Astrocyte of the spinal cord (primary cell): ENCODE data around the gene ELMO1.

Source experiments
- DNase-seq: peaks from one replicate; pipeline ENCODE4 v3.0.0; 2011; ENCODE audit warnings: low read depth, low spot score
- H3K4me3 ChIP-seq: 2 replicates; pipeline ENCODE4 v1.5.1; 2011; ENCODE audit warnings: low read depth, mild to moderate bottlenecking, low read length, moderate library complexity
- in situ Hi-C: cut with HindIII; loops from 2 replicates; pipeline ENCODE4 v1.10.0; 2017; ENCODE audit warnings: low sequenced_read_pairs
- TF ChIP-seq, protein P1 (sequence below): IDR thresholded peaks from 2 replicates; pipeline ENCODE4 v1.5.1; 2012; ENCODE audit warnings: low read depth, mild to moderate bottlenecking, low read length, inconsistent platforms

The ELMO1 gene

DNA sequence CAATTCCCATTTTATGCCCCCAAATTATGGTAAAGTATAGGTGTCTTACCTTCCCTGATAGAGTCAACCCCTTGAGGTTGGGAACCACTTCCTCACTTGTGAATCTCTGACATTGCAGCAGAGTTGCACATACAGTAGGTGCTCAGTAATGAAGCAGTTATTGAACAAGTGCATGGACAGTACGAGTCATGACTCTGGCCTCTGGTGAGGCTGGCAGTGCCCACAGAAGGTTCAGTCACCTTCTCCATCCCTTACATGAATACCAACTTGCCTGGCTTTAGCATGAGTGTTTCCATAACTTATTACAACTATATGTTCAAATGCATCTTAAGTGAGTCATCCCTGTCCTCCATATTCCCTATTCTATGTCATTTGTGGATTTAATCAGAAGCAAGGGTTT lies 340.0 kb downstream of the ELMO1 start:
- no peak overlapping the region for H3K4me3 ChIP-seq
- TF ChIP-seq, protein P1, sequence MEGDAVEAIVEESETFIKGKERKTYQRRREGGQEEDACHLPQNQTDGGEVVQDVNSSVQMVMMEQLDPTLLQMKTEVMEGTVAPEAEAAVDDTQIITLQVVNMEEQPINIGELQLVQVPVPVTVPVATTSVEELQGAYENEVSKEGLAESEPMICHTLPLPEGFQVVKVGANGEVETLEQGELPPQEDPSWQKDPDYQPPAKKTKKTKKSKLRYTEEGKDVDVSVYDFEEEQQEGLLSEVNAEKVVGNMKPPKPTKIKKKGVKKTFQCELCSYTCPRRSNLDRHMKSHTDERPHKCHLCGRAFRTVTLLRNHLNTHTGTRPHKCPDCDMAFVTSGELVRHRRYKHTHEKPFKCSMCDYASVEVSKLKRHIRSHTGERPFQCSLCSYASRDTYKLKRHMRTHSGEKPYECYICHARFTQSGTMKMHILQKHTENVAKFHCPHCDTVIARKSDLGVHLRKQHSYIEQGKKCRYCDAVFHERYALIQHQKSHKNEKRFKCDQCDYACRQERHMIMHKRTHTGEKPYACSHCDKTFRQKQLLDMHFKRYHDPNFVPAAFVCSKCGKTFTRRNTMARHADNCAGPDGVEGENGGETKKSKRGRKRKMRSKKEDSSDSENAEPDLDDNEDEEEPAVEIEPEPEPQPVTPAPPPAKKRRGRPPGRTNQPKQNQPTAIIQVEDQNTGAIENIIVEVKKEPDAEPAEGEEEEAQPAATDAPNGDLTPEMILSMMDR: no peak
- in situ Hi-C loops: no loop called here
- DNase-seq: no peak

DNA sequence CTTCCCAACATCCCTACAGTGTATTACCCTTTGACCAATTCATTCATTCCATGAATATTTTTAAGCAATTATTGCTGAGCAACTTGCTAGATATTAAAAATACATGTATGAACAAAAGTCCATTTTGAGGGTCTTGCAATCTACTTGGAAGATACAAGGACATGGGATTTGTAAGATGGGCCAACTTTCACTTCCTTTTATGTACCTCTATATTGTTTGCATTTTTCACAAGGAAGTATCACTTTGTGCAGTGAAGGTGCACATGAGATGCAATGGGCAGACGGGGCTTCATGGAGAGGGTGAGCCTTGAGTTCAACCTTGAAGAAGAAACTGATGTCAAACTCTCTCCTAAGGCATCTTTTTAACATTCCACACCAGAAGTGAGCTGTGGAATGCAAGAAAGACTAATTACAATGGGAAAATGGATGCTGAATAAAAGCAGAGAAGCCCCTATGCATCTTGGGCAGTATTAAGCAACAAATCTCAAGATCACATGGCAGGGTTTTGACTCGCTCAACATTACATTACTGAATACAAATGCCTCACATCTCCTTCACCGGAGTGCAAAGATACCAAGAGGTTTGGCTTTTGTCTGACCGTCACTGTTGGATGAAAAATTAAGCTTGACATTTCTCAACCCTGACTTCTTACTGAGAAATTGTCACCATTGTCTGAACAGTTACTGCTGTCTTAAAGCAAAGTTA lies 341.5 kb downstream of the ELMO1 start:
- in situ Hi-C loops: no loop called here
- no peak overlapping the region for H3K4me3 ChIP-seq
- TF ChIP-seq, protein P1: no peak
- no peak for DNase-seq

DNA sequence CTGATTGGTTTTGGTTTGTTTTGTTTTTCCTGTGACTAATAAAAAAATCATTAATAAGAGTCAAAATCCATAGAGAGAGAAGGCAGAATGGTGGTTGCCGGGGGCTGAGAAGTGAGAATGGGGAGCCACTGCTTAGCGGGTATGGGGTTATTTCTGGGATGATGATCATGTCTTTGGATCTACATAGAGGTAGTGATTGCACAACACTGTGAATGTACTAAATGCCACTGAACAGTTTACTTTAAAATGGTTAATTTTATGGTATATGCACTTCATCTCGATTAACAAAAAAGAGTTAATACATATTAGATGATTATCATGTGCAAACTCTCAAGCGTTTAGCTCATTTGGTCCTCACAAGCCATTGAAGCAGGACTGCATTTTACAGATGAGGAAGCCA lies 342.9 kb downstream of the ELMO1 start:
- H3K4me3 ChIP-seq: no peak overlapping the region
- no peak for DNase-seq
- in situ Hi-C loops: no loop called here
- TF ChIP-seq, protein P1: no peak

DNA sequence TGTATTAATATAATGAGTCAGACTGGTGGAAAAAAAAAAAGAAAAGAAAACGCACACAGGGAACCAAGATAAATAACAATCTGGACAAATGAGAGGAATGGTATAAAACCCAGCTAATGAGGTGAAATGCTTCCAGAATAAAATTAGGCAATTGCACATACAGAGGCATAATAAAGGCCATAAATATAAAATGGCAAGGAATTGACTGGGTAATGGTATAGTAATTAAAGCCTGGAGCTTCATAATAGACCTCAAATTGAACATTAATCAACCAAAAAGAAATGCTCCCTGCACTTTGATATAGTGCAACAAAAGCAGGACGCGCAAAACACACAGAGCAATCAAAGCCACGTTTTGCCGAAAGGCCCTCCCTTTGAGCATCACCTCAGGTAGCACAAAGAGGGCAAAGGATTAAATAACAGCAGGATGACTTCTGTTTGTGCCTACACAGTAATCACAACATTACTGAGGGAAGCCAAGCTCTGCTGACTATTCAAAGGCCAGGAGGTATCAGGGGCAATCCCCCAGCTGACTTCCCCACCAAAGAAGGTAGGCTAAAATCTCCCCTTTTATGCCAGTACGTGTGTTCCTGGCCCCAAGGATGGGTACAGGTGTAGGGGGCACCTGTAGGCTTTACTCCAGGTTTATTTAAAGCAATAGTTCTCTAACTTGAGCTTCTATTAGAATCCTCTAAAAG lies 343.7 kb downstream of the ELMO1 start:
- no peak for DNase-seq
- in situ Hi-C loops: no loop called here

DNA sequence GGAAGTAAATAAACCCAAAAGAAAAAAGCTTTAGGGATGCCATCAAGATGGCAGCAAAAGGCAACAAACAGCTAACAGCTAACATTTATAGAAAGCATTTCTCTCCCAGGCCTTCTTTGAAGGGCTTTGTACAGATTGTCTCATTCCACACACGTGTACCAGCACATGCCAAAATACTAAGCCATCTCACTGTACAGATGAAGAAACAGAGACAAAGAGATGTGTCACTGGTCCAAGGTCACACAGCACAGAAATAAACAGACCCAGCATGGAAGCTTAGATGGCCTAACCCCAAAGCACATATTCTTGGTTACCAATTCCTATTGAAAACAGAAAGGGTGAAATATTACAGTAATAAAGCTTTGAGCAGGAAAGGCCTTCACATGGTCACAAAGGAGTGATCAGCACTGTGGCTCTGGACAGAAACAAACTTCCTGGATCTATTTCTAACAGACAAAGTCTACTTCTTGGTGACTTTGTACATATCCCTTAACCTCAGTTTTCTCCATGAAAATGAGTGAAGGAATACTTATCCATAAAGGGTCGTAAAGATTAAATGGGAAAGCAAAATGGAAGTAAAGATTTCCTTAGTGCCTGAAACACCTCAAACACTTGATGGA lies 346.0 kb downstream of the ELMO1 start:
- in situ Hi-C loops: no loop called here

More for the DNA sequence above, 343.7 kb downstream of the ELMO1 start:
- no peak overlapping the region for H3K4me3 ChIP-seq
- TF ChIP-seq, protein P1: no peak

DNA sequence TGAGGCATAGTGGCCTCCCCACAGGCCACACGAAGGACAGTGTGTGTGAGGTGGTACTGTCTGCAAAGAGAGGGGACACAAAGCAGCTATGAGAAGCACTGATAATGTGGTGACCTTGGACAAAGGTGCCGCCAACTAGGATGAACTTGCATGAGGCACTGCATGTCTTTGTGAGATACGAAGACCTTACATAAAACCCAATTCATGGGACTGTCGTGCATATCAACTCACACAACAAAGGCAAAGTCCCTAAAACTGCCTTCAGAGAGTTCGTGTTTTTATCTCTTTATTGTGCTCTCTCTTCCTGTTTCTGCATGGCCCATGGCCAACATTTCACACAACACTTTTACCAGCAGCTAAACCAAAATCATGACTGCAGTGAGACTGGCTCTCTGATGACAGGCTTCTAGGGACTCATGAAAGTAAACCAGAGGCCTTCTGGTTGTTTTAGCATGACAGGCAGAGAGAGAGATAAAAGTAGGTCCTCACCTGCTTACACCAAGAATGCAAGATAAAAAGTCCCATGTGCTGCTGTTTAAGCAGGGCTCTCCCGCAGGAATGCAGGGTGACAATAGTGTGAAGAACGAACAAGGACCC lies 347.8 kb downstream of the ELMO1 start:
- no peak for DNase-seq
- no peak overlapping the region for H3K4me3 ChIP-seq
- in situ Hi-C loops: no loop called here
- TF ChIP-seq, protein P1: no peak

More for the DNA sequence above, 346.0 kb downstream of the ELMO1 start:
- no peak for DNase-seq
- TF ChIP-seq, protein P1: no peak
- no peak overlapping the region for H3K4me3 ChIP-seq
